ENCODE measurements around the gene TMEM131L. TPM values are rescaled to one million over a fixed set of nuclear protein-coding genes. Genes with fewer than 3 reads are reported as not detected.

Gene TMEM131L
- polyA plus RNA-seq, 1 experiment, result 6.0 TPM

GRCh38 chr4:153582954-153583702 lies 117.0 kb downstream of the TMEM131L start:
- ChIA-PET POLR2A (no interaction called here), CTCF (interaction anchor here (1.0 to 1.3 kb wide), 2 partner anchors 238 to 334 kb away, joined by 3 to 4 read pairs; no protein-coding TSS in a partner anchor)
- H3K27me3 ChIP-seq (ENCODE audit: control insufficient read depth, insufficient read depth, low read length), result no peaks in the 10 kb centered on the region
- H3K36me3 ChIP-seq (ENCODE audit: control insufficient read depth, insufficient read depth, low read length), result no peaks in the 10 kb centered on the region
- TF ChIP-seq, protein P1, sequence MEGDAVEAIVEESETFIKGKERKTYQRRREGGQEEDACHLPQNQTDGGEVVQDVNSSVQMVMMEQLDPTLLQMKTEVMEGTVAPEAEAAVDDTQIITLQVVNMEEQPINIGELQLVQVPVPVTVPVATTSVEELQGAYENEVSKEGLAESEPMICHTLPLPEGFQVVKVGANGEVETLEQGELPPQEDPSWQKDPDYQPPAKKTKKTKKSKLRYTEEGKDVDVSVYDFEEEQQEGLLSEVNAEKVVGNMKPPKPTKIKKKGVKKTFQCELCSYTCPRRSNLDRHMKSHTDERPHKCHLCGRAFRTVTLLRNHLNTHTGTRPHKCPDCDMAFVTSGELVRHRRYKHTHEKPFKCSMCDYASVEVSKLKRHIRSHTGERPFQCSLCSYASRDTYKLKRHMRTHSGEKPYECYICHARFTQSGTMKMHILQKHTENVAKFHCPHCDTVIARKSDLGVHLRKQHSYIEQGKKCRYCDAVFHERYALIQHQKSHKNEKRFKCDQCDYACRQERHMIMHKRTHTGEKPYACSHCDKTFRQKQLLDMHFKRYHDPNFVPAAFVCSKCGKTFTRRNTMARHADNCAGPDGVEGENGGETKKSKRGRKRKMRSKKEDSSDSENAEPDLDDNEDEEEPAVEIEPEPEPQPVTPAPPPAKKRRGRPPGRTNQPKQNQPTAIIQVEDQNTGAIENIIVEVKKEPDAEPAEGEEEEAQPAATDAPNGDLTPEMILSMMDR (IDR thresholded peaks at IDR 0.05; ENCODE audit: insufficient read depth, low read depth, low read length), result no peak
- no peak overlapping the region for H3K4me3 ChIP-seq (ENCODE audit: low read depth, low read length)
- DNase-seq (ENCODE audit: low read depth), result no peak

DNA sequence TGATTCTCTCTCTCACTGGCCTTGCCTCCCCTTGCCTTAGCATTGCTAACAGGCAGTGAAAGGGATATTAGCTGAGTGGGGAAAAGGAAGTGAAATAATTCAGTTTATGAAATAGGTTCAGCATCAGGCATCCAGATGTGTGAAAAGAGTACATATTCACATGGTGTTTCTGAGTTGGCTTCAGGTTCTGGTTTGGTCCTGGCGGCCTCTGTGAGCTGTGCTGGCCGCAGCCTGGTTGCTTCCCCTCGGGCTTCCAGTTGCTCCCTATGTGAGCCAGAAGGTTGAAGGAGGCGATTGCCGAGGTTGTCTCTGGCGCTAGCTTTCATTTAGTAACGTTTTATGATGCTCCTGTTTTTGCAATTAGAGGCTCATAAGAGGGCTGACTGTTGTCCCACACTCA lies 118.9 kb downstream of the TMEM131L start:
- no peak for DNase-seq (ENCODE audit: low read depth)
- TF ChIP-seq, protein P1 (IDR thresholded peaks at IDR 0.05; ENCODE audit: insufficient read depth, low read depth, low read length), result no peak
- POLR2A ChIA-PET, result no interaction called here
- CTCF ChIA-PET, result interaction anchor here (0.9 to 1.3 kb wide), 3 partner anchors 8 to 59 kb away, joined by 3 to 4 read pairs (median 3); no protein-coding TSS in a partner anchor
- no peak overlapping the region for H3K4me3 ChIP-seq (ENCODE audit: low read depth, low read length)
- no peaks in the 10 kb centered on the region for H3K27me3 ChIP-seq (ENCODE audit: control insufficient read depth, insufficient read depth, low read length)
- no peaks in the 10 kb centered on the region for H3K36me3 ChIP-seq (ENCODE audit: control insufficient read depth, insufficient read depth, low read length)

DNA sequence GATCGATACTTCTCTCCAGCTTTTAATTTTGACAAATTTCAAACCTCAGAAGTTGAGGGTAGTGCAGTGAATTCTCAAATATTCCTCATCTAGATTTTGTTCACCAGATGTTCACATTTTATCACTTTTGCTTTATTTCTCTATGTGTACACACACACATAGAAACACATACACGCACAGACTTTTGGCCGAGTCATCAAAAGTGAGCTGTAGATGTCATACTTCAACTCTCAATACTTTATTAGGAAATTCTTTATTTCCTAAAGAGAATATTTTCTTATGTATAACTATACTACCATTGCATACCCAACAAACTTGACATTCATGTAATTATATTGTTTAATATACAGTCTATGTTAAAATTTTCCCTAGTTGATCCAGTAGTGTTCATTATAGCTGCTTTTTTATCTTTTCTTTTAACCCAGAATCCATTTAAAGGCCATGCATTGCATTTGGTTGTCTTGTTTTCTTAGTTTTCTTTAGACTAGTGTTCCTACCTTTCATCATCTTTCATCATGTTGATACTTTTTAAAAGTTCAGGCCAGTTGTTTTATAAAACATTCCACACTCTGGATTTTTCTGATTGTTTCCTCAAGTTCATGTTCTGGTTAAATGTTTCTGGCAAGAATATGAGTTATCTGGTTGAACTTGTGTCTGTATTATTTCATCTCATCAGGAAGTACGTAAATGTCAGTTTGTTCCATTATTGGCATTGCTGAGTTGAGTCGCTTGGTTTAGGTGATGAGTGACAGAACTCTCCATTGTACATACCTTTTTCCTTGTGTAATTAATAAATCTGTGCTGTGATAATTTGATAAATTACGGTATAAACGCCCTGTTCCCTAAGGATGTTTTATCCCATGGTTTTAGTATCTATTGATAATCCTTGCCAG lies 123.8 kb downstream of the TMEM131L start:
- TF ChIP-seq, protein P1 (IDR thresholded peaks at IDR 0.05; ENCODE audit: insufficient read depth, low read depth, low read length), result no peak
- POLR2A ChIA-PET, result no interaction called here
- Histone ChIP-seq H3K4me3 (ENCODE audit: low read depth, low read length) (no peak overlapping the region), H3K27me3 (ENCODE audit: control insufficient read depth, insufficient read depth, low read length) (no peaks in the 10 kb centered on the region), H3K36me3 (ENCODE audit: control insufficient read depth, insufficient read depth, low read length) (no peaks in the 10 kb centered on the region)
- no peak for DNase-seq (ENCODE audit: low read depth)
- CTCF ChIA-PET, result no interaction called here

DNA sequence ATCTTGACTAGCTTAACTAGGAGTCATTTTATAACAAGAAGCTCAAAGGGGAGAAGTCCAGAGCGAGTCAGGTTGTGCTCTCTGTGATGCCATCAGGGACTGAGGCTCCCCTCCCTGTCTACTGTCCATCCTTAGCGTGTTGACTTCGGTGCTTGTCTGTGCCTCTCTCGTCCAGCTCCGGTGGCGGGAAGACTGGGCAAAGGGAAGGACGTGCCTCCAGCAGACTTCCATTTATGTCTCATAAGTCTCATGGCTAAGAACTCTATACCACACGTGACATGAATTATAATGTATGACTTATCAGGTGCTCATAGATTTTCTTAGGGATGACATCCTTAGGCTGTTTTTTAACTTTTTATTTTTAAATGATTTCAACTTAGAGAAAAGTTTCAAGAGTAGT lies 125.3 kb downstream of the TMEM131L start:
- TF ChIP-seq, protein P1 (IDR thresholded peaks at IDR 0.05; ENCODE audit: insufficient read depth, low read depth, low read length), result no peak
- Histone ChIP-seq H3K36me3 (ENCODE audit: control insufficient read depth, insufficient read depth, low read length) (no peaks in the 10 kb centered on the region), H3K4me3 (ENCODE audit: low read depth, low read length) (no peak overlapping the region), H3K27me3 (ENCODE audit: control insufficient read depth, insufficient read depth, low read length) (no peaks in the 10 kb centered on the region)
- POLR2A ChIA-PET, result no interaction called here
- DNase-seq (ENCODE audit: low read depth), result no peak
- CTCF ChIA-PET, result interaction anchor here (0.8 to 1.7 kb wide), 4 partner anchors 20 to 248 kb away, joined by 3 to 4 read pairs (median 3); no protein-coding TSS in a partner anchor

- TF ChIP-seq, protein P1 (IDR thresholded peaks at IDR 0.05; ENCODE audit: insufficient read depth, low read depth, low read length), result no peak
These were observed 125.9 kb downstream of the TMEM131L start for GRCh38 chr4:153592064-153592463.

More at GRCh38 chr4:153592064-153592463, 125.9 kb downstream of the TMEM131L start:
- POLR2A ChIA-PET, result no interaction called here
- Histone ChIP-seq H3K36me3 (ENCODE audit: control insufficient read depth, insufficient read depth, low read length) (no peaks in the 10 kb centered on the region), H3K4me3 (ENCODE audit: low read depth, low read length) (no peak overlapping the region), H3K27me3 (ENCODE audit: control insufficient read depth, insufficient read depth, low read length) (no peaks in the 10 kb centered on the region)
- no peak for DNase-seq (ENCODE audit: low read depth)
- CTCF ChIA-PET, result interaction anchor here (1.2 to 1.9 kb wide), 4 partner anchors 7 to 248 kb away, joined by 3 to 4 read pairs (median 4); no protein-coding TSS in a partner anchor
